ENCODE results near the gene APBB1IP.

DNA sequence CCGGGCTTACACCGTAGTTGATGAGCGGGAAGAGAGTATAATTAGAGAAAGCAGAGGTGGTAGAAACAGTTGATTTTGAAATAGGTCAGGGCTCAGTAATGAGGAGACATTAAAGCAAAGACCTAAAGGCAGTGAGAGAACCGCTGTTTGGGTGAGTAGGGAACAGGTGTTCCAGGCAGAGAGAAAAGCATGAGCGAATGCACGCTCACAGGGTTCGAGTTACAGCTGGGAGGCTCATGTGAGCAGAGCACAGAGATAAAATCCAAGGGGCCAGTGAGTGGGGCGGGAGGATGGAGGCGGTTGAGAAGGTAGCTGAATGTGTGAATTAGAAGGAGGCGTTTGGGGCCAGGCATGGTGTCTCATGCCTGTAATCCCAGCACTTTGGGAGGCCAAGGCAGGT lies 39.9 kb downstream of the APBB1IP start:
- TF ChIP-seq, protein P1, sequence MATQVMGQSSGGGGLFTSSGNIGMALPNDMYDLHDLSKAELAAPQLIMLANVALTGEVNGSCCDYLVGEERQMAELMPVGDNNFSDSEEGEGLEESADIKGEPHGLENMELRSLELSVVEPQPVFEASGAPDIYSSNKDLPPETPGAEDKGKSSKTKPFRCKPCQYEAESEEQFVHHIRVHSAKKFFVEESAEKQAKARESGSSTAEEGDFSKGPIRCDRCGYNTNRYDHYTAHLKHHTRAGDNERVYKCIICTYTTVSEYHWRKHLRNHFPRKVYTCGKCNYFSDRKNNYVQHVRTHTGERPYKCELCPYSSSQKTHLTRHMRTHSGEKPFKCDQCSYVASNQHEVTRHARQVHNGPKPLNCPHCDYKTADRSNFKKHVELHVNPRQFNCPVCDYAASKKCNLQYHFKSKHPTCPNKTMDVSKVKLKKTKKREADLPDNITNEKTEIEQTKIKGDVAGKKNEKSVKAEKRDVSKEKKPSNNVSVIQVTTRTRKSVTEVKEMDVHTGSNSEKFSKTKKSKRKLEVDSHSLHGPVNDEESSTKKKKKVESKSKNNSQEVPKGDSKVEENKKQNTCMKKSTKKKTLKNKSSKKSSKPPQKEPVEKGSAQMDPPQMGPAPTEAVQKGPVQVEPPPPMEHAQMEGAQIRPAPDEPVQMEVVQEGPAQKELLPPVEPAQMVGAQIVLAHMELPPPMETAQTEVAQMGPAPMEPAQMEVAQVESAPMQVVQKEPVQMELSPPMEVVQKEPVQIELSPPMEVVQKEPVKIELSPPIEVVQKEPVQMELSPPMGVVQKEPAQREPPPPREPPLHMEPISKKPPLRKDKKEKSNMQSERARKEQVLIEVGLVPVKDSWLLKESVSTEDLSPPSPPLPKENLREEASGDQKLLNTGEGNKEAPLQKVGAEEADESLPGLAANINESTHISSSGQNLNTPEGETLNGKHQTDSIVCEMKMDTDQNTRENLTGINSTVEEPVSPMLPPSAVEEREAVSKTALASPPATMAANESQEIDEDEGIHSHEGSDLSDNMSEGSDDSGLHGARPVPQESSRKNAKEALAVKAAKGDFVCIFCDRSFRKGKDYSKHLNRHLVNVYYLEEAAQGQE (tag by site-specific recombination; IDR thresholded peaks at IDR 0.05): no peak
- TF ChIP-seq, protein P2, sequence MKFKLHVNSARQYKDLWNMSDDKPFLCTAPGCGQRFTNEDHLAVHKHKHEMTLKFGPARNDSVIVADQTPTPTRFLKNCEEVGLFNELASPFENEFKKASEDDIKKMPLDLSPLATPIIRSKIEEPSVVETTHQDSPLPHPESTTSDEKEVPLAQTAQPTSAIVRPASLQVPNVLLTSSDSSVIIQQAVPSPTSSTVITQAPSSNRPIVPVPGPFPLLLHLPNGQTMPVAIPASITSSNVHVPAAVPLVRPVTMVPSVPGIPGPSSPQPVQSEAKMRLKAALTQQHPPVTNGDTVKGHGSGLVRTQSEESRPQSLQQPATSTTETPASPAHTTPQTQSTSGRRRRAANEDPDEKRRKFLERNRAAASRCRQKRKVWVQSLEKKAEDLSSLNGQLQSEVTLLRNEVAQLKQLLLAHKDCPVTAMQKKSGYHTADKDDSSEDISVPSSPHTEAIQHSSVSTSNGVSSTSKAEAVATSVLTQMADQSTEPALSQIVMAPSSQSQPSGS (tag by site-specific recombination; IDR thresholded peaks at IDR 0.05; ENCODE audit: low read depth): no peak
- TF ChIP-seq, protein P3, sequence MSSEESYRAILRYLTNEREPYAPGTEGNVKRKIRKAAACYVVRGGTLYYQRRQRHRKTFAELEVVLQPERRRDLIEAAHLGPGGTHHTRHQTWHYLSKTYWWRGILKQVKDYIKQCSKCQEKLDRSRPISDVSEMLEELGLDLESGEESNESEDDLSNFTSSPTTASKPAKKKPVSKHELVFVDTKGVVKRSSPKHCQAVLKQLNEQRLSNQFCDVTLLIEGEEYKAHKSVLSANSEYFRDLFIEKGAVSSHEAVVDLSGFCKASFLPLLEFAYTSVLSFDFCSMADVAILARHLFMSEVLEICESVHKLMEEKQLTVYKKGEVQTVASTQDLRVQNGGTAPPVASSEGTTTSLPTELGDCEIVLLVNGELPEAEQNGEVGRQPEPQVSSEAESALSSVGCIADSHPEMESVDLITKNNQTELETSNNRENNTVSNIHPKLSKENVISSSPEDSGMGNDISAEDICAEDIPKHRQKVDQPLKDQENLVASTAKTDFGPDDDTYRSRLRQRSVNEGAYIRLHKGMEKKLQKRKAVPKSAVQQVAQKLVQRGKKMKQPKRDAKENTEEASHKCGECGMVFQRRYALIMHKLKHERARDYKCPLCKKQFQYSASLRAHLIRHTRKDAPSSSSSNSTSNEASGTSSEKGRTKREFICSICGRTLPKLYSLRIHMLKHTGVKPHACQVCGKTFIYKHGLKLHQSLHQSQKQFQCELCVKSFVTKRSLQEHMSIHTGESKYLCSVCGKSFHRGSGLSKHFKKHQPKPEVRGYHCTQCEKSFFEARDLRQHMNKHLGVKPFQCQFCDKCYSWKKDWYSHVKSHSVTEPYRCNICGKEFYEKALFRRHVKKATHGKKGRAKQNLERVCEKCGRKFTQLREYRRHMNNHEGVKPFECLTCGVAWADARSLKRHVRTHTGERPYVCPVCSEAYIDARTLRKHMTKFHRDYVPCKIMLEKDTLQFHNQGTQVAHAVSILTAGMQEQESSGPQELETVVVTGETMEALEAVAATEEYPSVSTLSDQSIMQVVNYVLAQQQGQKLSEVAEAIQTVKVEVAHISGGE (tag by site-specific recombination; conservative IDR thresholded peaks at IDR 0.05; ENCODE audit: low read depth): no peak
- TF ChIP-seq, protein P4, sequence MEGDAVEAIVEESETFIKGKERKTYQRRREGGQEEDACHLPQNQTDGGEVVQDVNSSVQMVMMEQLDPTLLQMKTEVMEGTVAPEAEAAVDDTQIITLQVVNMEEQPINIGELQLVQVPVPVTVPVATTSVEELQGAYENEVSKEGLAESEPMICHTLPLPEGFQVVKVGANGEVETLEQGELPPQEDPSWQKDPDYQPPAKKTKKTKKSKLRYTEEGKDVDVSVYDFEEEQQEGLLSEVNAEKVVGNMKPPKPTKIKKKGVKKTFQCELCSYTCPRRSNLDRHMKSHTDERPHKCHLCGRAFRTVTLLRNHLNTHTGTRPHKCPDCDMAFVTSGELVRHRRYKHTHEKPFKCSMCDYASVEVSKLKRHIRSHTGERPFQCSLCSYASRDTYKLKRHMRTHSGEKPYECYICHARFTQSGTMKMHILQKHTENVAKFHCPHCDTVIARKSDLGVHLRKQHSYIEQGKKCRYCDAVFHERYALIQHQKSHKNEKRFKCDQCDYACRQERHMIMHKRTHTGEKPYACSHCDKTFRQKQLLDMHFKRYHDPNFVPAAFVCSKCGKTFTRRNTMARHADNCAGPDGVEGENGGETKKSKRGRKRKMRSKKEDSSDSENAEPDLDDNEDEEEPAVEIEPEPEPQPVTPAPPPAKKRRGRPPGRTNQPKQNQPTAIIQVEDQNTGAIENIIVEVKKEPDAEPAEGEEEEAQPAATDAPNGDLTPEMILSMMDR (tag by site-specific recombination; IDR thresholded peaks at IDR 0.05): no peak

Measured in HEK293 (cell line).